HG03196 (cell line): ENCODE measurements around the gene OR4E2.
"Not testable (repeated sequence)": the region's sequence is repeated elsewhere in the genome, so short reads cannot be mapped to it uniquely, and the experiment has no call there.

Experiments
- ATAC-seq: cut with Tn5 transposase; IDR thresholded peaks from one replicate; pipeline ENCODE4 v1.9.1; 2021; ENCODE audit not compliant: unreplicated experiment

Gene OR4E2, protein sequence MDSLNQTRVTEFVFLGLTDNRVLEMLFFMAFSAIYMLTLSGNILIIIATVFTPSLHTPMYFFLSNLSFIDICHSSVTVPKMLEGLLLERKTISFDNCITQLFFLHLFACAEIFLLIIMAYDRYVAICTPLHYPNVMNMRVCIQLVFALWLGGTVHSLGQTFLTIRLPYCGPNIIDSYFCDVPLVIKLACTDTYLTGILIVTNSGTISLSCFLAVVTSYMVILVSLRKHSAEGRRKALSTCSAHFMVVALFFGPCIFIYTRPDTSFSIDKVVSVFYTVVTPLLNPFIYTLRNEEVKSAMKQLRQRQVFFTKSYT

DNA sequence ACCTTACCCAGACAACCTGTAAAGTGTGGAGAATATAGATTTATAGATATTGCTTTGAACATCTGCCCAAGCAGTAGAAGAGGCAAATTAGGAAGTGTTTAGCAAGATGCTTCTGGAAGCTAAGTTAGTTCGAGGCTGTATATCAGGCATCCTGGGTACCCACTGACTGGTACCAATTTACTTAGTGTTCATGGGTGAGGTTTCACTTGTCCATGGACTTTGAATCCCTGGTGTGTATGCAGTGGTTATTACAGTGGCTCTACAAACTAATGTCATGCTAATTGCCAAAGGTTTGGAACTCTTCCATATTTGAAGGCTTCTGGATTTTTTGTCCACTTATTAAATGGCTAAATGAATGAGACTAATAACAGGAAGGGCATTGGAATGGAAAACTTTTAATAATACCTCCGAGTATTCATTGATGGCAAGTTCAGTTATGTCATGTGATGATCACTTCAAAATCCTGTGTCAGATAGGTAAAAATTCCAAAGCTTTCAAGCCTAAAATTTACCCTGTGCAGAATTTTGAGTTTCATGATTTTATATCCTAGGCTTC lies at the start of gene OR4E2:
Gene OR4E2 (plus strand): TSS at position 505 of the 555 bp plus-strand sequence. CDS start 11,248 bp downstream, outside the sequence.
- ATAC-seq = no peak

DNA sequence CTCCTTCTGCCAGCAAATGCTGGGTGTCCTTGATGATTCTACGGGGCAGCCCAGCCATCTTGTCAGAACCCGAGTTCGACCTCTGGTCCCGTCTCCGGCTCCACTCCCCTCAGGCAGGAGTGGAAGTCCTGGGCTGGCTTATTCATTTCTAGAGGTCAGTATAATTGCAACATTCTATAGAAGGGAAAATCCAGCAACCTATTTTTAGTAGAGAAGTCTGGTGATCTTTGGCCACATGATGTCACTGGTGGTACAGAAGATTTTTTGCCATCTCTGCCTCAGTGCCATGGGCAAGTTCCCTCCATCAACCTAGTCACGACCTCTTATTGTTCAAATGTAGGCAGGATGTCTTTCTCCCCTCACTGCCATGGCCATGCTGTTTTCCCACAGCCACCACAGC lies 41.3 kb upstream of the OR4E2 start:
- ATAC-seq = no peak

DNA sequence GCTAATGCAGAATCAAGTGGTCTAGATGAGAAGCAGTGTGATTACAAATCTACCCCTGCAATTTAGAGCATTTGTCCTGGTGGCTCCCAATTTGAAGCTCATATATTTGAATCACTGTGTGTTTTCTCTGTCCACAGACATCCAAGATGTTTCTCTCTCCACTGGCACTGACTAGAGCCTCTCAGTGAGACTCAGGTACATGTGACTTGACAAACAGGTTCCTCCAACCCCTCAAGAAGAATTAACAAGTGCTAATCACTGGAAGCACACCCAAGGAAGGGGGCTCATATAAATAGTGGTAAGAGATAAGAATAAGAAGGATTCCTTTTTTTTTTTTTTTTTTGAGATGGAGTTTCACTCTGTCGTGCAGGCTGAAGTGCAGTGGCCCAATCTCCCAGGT lies 39.4 kb upstream of the OR4E2 start:
- no peak for ATAC-seq

DNA sequence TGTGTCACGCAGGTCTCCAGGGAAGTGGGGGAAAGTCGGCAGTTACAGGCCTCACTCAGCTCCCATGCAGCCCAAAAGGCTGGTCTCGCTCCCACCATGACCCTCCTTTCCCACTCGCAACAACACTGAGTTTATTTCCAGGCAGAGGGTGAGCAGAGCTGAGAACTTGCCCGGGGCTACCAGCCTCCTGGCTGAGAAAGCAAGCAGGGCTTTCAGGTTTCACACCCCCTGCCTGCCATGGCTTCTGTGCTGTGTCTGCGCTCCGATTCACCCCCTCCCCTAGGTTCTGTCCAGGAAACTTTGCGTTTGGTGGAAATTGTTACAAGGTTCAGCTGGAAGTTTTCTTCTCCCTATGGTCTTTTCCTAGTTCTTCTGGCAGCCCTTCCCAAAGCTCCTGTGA lies 36.0 kb upstream of the OR4E2 start:
- ATAC-seq = no peak

DNA sequence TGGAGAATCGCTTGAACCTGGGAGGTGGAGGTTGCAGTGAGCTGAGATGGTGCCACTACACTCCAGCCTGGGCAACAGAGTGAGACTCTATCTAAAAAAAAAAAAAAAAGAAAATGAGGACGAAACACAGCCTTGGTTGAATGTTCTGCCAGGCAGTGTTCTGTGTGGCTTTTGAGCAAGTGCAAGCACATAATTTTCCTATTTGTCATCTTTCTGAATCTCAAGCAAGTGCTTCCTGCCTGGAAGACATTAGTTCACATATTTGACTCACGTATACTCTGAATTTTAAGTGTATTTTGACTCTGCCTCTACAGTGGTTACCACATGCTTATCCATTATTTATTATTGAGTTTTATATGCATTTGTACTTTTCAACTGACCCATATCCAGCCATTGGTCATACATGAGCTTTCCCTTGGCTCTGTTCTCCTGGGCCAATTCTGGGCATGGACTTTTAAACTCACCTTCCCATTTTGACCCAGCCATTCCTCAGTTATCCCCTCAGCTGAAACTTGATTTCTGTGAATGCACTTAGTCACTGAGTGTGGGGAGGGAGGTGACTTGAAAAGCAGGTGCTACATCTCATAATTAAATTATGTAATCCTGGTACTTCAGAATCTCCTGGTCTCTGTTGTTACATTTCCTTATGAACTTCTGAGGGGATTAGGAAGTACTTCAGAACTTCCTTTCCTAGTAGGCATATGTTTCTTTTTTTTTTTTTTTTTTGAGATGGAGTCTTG lies 27.0 kb upstream of the OR4E2 start:
- ATAC-seq = no peak

DNA sequence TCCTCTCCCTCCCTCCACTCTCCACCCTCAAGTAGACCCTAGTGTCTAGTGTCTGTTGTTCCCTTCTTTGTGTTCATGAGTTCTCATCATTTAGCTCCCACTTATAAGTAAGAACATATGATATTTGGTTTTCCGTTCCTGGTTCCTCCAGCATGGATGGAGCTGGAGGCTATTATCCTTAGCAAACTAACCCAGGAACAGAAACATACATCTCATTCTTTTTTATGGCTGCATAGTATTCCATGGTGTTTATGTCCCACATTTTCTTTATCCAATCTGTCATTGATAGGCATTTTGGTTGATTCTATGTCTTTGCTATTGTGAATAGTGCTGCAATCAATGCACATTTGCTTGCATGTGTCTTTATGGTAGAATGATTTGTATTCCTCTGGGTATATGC lies 23.1 kb upstream of the OR4E2 start:
- not testable (repeated sequence) for ATAC-seq

DNA sequence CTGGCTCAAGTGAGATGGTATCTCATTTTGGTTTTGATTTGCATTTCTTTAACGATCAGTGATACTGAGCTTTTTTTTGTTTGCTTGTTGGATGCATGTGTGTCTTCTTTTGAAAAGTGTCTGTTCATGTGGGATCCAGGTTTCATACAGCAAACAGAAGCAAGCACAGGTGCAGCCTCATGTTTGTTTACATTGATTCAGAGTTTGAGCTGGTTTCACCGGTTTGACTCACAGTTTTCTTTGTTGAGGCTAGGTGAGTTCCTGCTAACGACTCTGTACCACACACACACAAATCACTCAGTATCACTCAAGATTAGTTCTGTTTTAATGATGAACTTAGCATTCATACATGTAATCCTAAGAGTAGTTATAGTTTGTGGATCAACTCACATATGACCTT lies 22.6 kb upstream of the OR4E2 start:
- ATAC-seq = no peak

DNA sequence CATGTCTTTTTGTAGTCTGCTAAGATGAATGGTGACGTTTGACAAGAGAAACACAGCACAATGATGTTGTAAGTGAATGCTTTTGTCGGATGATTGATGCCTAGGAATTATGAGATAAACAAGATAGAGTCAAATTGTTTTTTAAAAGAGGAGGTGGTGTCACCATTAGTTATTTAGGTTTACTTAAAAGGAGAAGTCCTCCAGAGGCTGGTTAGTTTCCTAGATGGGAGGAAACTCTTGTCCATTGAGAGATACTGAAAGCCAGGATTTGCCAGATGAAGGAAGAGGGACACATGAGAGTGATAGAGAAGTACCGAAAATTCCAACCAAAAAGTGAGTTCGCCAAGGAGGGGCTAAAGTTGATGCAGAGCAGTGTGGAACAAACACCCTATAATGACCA lies 18.8 kb upstream of the OR4E2 start, which contains the start of gene OR10G2:
Gene OR10G2 (minus strand): TSS at position 101 of the 400 bp plus-strand sequence. CDS start 98 bp downstream, at position 3.
- no peak for ATAC-seq

DNA sequence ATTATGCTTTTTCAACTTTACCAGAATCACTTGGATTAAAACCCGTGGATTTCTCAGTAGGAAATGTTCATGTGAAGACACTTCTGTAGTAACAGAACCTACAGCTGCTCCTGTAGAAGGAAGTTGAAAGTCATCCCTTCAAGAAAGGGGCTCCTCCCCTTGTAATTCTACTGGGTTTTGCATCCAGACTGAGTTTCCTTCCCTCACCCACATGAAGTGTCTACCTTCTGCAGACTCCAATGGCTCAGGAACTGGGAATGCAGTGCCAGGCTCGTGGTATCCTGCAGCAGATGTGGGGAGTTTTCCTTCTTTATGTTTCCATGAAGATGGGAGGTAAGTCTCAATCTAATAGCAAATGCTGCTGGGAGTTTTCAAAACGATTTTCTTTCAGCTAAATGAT lies 11.0 kb upstream of the OR4E2 start:
- ATAC-seq = no peak

DNA sequence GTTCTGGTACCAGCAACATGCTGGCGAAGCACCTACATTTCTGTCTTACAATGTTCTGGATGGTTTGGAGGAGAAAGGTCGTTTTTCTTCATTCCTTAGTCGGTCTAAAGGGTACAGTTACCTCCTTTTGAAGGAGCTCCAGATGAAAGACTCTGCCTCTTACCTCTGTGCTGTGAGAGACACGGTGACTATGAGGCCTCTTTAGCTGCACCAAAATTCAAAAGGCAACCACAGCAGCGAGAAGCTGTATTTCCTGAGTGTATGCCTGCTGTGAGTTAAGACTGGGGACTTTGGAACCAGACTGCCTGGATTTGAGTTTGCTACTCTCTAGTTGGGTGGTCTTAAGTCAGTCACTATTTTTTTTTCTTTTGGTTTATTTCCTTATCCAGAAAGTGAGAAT lies 10.2 kb upstream of the OR4E2 start:
- ATAC-seq = no peak

DNA sequence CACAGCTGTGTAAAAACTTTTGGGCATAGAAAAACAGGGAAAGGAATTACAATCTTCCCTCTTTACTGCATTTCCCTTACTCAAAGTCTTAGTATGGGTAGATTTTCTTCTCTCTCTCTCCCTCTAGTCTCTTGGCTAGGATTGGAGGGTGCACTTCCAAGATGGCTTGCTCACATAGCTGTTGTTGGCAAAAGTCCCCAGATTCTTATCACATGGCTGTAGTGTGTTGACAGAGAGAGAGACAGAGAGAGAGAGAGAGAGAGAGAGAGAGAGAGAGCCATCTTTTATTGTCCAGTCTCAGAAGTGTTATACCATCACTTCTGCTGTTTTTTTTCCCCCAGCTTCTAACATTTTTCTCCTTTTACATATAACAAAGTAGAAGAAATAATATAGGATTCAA lies 6.3 kb upstream of the OR4E2 start:
- ATAC-seq = no peak

DNA sequence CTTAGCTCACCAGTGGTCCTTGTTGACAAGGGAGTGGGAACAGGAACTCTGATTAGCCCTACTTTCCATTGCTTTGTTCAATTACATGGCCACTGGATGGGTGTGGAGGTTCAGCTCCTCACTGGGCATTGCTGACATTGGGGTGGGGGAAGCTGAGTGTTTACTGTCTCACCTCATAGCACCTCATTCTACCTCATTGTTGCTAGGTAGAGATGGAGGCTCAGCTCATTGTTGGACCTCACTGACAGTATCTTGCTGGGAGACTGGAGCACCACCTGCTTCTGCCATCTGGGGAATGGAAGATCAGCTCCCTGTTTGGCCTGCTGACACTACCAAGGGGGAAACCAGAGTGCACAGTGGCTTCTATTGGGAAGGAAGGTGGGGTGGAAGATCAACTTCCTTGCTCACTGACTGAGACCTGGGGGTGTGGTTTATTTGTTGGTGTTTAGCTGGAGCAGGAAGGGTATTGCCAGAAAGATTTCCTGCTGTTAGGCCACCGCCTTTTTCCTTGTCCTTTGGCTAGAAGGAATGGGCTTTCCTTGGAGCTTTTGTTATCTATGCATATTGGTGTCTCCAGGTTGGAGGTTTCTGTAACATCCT lies 1.3 kb upstream of the OR4E2 start:
- ATAC-seq = no peak

DNA sequence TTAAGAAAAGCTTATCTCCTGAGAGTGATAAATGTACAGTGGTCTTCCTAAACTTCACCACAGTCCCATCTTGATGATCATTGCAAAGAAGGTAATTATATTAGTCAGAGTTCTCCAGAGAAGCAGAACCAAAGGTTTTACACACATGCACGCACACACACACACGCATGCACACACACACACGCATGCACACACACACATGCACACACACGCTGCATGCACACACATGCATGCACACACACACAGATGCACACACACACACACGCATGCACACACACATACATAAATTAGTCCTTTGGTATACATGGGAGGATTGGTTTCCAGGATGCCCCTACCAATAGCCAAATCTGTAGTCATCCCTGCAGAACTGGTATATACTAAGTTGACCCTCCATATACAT lies 580 bp downstream of the OR4E2 start:
- no peak for ATAC-seq

DNA sequence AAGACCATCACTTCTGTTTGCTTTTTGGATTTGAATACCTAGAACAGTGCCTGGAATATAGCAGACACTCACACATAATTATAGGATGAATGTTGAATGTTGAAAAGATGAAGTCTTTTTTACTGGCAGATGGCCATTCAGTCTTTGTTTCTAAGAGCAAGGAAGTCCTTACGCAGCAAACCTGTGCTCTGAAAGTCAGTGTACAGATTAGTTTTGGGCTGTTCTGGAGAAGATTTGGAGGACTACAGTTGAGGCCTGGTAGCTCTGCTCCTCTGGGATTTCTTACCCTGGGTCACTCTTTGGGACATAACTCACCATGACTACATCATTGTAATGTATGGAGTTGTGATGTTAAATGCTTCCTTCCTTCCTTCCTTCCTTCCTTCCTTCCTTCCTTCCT lies 3.3 kb downstream of the OR4E2 start:
- ATAC-seq = no peak

DNA sequence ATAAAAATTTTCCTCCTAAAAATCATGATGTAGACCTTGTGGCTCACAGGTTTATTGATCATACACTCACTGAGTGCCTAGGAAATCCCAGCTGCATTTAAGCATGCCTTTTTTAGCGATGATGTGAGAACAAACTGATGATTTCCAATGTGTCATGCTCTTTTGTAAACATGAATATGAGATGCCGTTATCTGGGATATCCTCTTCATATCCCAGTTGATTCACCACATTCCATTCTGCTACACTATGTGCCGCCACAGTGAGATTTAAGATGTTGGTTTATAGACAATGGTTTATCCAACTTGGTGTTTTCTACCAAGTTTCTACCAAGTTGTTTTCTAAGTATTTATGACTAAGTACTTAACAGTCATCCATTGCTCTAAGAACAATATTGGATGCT lies 14.7 kb downstream of the OR4E2 start:
- no peak for ATAC-seq

DNA sequence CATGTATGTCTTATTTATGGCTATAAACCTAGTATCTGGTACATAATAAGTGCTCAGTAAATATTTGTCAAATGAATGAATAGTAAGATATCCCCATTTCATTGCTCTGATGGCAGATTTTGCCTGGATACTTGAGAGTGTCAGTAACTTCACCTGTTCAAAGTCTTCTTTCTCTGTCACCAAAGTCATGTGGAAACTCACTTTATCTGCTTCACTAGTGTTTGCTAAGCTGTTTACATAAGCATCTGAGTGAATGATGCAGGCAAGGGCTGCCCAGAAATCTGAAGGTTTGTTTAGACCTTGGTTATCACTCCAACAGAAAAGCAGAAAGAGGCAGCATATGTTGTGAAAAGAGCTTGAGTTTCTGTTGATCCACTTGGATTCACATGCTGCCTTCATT lies 15.6 kb downstream of the OR4E2 start:
- no peak for ATAC-seq

DNA sequence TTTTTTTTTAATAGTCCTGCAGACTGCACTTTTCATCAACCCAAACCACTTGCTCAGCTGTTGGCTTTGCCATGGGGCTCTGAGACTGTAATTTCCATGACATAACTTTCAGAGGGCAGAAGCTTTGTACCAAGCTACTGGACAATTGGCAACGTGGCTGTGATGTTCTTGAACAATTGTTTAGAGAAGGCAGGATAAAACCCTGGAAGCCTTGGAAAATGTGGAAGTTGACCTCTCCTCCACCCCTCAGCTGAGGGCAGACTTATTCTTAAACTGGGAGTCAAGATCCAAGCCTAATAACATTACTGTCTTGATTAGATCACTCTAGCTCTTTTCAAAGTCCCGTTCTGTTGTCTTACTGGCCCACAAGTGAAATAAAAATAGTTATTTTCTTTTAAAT lies 17.7 kb downstream of the OR4E2 start:
- ATAC-seq = no peak

DNA sequence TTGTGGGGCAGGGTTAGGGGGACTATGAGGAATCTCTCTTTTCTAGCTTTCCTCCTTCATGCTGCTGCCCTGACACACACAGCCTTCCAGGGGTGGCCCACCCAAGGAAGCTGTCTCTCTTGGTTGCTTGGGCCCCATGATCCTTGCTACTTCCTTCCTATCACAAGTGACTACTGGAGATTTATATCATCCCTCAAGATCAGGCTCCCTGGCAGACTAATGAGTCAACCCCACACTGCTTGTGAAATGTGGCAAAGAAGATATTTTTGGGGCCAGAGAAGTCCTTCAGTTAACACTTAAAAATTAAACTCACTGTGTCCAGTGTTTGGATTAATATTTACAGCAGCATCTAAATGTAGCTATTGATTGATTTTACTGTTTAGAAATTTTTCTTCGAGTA lies 18.5 kb downstream of the OR4E2 start:
- no peak for ATAC-seq

DNA sequence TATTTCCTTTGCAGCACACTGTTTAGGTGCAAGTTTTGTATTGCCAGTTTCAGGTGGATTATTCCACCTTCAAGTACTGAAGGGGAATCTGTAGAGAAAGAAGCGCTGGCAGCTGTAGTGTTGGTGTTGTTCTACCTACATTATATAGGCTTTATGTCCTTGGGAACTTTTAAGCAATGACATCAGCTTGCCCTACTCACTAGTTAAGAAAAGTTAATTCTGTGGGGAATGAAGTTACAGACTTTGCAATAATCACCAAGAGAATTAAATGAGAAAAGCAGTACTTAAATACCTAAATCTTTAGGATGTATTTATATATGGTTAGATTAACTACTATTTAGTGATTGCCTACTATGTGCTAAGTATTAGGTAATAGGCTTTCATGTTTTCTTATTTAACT lies 20.1 kb downstream of the OR4E2 start, which contains the start of gene OR4E1:
Gene OR4E1 (minus strand): TSS at position 101 of the 400 bp plus-strand sequence. CDS start 2,883 bp downstream, outside the sequence.
- no peak for ATAC-seq

DNA sequence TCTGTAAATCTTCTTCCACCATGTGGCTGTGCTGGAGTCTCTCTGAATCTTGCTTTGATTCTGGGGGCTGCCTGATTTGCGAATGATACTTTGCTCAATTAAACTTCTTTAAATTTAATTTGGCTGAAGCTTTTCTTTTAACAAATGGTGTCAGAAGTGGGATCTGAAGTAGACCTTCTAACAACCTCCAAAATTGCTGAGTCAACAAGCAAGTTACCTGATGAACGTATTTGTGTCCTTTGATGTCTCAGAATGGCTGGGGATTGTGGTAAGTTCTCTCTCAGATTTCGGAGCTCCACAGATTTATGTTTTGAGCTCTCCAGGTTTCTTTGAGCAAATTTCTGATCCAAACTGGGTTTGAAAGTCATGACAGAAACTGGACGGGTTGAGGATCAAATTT lies 21.9 kb downstream of the OR4E2 start:
- ATAC-seq = no peak

DNA sequence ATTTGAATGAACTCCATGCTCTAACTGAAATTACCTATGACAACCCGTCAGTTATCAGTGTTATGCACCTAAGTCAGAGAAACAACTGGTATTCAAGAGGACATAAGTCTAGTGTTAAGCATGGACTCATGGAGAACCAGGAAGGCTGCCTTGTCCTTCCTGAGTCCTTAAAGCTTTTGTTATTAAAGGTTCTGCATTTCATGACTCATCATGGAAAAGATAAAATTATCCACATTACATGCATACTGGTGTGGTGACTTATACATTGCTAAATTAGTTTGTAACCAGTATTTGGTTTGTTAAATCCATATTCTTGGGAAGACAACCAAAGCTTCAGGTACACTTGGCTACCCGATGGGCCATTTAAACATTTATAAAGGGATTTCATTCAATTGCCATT lies 26.4 kb downstream of the OR4E2 start:
- ATAC-seq = no peak

DNA sequence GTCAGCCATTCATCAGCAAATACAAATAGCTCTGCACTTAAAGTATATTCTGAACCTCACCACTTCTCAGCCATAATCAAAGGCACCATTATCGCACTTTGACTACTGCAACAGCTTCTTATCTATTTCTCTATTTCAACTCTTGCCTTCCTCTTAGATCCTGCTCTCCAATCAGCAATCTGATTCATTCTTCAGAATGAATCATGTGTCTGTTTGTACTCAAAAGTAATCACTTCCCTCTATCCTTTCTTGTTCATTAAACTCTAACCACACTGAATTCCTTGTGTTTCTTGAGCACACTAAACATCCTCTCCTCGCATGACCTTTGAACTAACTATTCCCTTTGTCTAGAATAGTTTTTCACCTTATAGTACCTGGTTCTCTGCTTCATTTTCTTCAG lies 32.8 kb downstream of the OR4E2 start:
- no peak for ATAC-seq
